HCT116 (cell line): ENCODE measurements around the gene STRIP1. TPM values are rescaled to one million over a fixed set of nuclear protein-coding genes. Genes with fewer than 3 reads are reported as not detected.

Experiments
- ATAC-seq: fragments of 200-7000 bp; cut with Tn5 transposase; 2 replicates; pipeline ENCODE4 v1.9.1; 2020; ENCODE audit warnings: mild to moderate bottlenecking, moderate library complexity
- BruUV-seq: library from RNA; stranded (reverse); fragments of 400-500 nt; replicated peaks from 2 replicates; lab custom pipeline; 2021; lab: Mats Ljungman, UMichigan
- CTCF ChIA-PET: fragments of 300-600 bp; sonication (Branson Sonifier 250); formaldehyde crosslinking; loops from one replicate; lab custom pipeline; 2021; ENCODE audit warnings: antibody characterized with exemption; lab: Charles Lee
- POLR2A ChIA-PET: fragments of 300-600, 350-600 bp; sonication (Branson Sonifier 250); formaldehyde crosslinking; loops from one replicate; lab custom pipeline; 2021; ENCODE audit warnings: antibody characterized with exemption; lab: Charles Lee
- RAD21 ChIA-PET, 2 experiments: fragments of 300-600 bp; sonication (Branson Sonifier 250); formaldehyde crosslinking; loops; one replicate each; lab custom pipeline; 2023; ENCODE audit warnings: low total read pairs in 2 of 2; ENCODE audit not compliant: uncharacterized antibody in 2 of 2, unreplicated experiment in 2 of 2, low non-redundant PET in 1 of 2; lab: Charles Lee
- DNase-seq: peaks from one replicate; pipeline ENCODE4 v3.0.0-alpha.2; 2010; ENCODE audit warnings: low read depth, low spot score
- H2AFZ ChIP-seq: fragments of 200-600 bp; shearing (Covaris generic), sonication (generic); 2 replicates; pipeline ENCODE4 v1.6.1; 2017; ENCODE audit warnings: low read depth, mixed run types, mixed read lengths, antibody characterized with exemption, low read length; ENCODE audit not compliant: poor library complexity, severe bottlenecking
- H3K27ac ChIP-seq: 2 replicates; pipeline ENCODE4 v1.5.1; 2012; ENCODE audit warnings: low read depth, low read length
- H3K27me3 ChIP-seq: fragments of 200-600 bp; sonication (generic); 2 replicates; pipeline ENCODE4 v1.6.1; 2016; ENCODE audit warnings: mixed run types, low read length, mixed read lengths; ENCODE audit not compliant: insufficient read depth
- H3K36me3 ChIP-seq, 2 experiments: fragments of 200-500 bp in 1 of 2; fragments of 200-600 bp in 1 of 2; sonication (Bioruptor generic) in 1 of 2; sonication (generic) in 1 of 2; 2 replicates each; pipeline versions ENCODE4 v1.5.1 to v1.6.1; 2014 to 2016; ENCODE audit warnings: low read length in 2 of 2, inconsistent platforms in 1 of 2, mixed read lengths in 1 of 2, mixed run types in 1 of 2; ENCODE audit not compliant: insufficient read depth in 2 of 2, control insufficient read depth in 1 of 2
- H3K4me1 ChIP-seq, 2 experiments: fragments of 200-600 bp in 1 of 2; sonication (generic) in 1 of 2; 2 replicates each; pipeline versions ENCODE4 v1.5.1 to v1.6.1; 2012 to 2017; ENCODE audit warnings: low read length in 2 of 2, inconsistent platforms in 1 of 2, mild to moderate bottlenecking in 1 of 2, mixed read lengths in 1 of 2, mixed run types in 1 of 2, moderate library complexity in 1 of 2; ENCODE audit not compliant: insufficient read depth in 2 of 2, control insufficient read depth in 1 of 2
- H3K4me2 ChIP-seq: fragments of 200-600 bp; sonication (generic); 2 replicates; pipeline ENCODE4 v1.6.1; 2017; ENCODE audit warnings: mixed run types, low read length, mixed read lengths
- H3K4me3 ChIP-seq, 2 experiments: fragments of 200-600 bp in 1 of 2; sonication (generic) in 1 of 2; replicated peaks in 1 of 2; 2 replicates each; pipeline ENCODE4 v1.5.1; 2011 to 2016; ENCODE audit warnings: low read length in 2 of 2, control low read depth in 1 of 2, low read depth in 1 of 2, mild to moderate bottlenecking in 1 of 2, mixed read lengths in 1 of 2, mixed run types in 1 of 2
- H3K79me2 ChIP-seq: fragments of 200-600 bp; sonication (generic); 2 replicates; pipeline ENCODE4 v1.6.1; 2017; ENCODE audit warnings: mild to moderate bottlenecking, mixed run types, low read length, moderate library complexity, mixed read lengths; ENCODE audit not compliant: insufficient read depth
- H3K9ac ChIP-seq: fragments of 200-600 bp; sonication (generic); 2 replicates; pipeline ENCODE4 v1.6.1; 2016; ENCODE audit warnings: low read length, mixed read lengths
- H3K9me2 ChIP-seq: fragments of 200-600 bp; sonication (generic), shearing (Covaris generic); 2 replicates; pipeline ENCODE4 v1.6.1; 2017; ENCODE audit warnings: mixed run types, mild to moderate bottlenecking, moderate library complexity; ENCODE audit not compliant: insufficient read depth
- H3K9me3 ChIP-seq, 2 experiments: fragments of 200-500 bp in 1 of 2; fragments of 200-600 bp in 1 of 2; sonication (Bioruptor generic) in 1 of 2; sonication (generic) in 1 of 2; 2 replicates each; pipeline ENCODE4 v1.6.1; 2014 to 2017; ENCODE audit warnings: low read length in 2 of 2, mixed read lengths in 2 of 2, inconsistent platforms in 1 of 2, low read depth in 1 of 2, mild to moderate bottlenecking in 1 of 2, mixed run types in 1 of 2, moderate library complexity in 1 of 2; ENCODE audit not compliant: control insufficient read depth in 1 of 2, insufficient read depth in 1 of 2
- H4K20me1 ChIP-seq: fragments of 200-600 bp; sonication (generic), shearing (Covaris generic); 2 replicates; pipeline ENCODE4 v1.6.1; 2017; ENCODE audit warnings: mixed run types, mild to moderate bottlenecking, moderate library complexity; ENCODE audit not compliant: insufficient read depth
- CEBPB ChIP-seq: IDR thresholded peaks from 2 replicates; pipeline ENCODE4 v1.6.1; 2012; ENCODE audit warnings: low read depth
- EZH2phosphoT487 ChIP-seq: fragments of 200-600 bp; IDR thresholded peaks from 2 replicates; pipeline ENCODE4 v1.6.1; 2018; ENCODE audit warnings: antibody characterized with exemption, borderline replicate concordance
- POLR2A ChIP-seq: IDR thresholded peaks from 2 replicates; pipeline ENCODE4 v1.7.0; 2011; ENCODE audit warnings: borderline replicate concordance; ENCODE audit not compliant: insufficient read depth, insufficient read length; ENCODE audit errors: extremely low read depth
- RAD21 ChIP-seq: IDR thresholded peaks from 2 replicates; pipeline ENCODE4 v1.6.1; 2012; ENCODE audit warnings: low read depth, mild to moderate bottlenecking
- SRF ChIP-seq: IDR thresholded peaks from 2 replicates; pipeline ENCODE4 v1.6.1; 2012; ENCODE audit warnings: low read depth
- YY1 ChIP-seq: IDR thresholded peaks from 2 replicates; pipeline ENCODE4 v1.6.1; 2011; ENCODE audit warnings: low read length, low read depth, moderate library complexity, mild to moderate bottlenecking; ENCODE audit not compliant: insufficient replicate concordance; ENCODE audit errors: extremely low read depth
- intact Hi-C: fragments of 100-400 bp; cut with micrococcal nuclease; formaldehyde crosslinking; loops from 2 replicates; pipeline ENCODE4 v1.10.0; 2022
- total RNA-seq: library from RNA; stranded (reverse); gene quantifications from one replicate; pipeline ENCODE4 v1.2.1, GENCODE V29; 2021; ENCODE audit not compliant: unreplicated experiment
- TF ChIP-seq, protein P1 (sequence below): IDR thresholded peaks from 2 replicates; pipeline ENCODE4 v1.6.1; 2011; ENCODE audit warnings: mild to moderate bottlenecking, low read length, moderate library complexity; ENCODE audit not compliant: insufficient replicate concordance; ENCODE audit errors: extremely low read depth
- TF ChIP-seq, protein P2 (sequence below): IDR thresholded peaks from 2 replicates; pipeline ENCODE4 v1.6.1; 2012
- TF ChIP-seq, protein P3 (sequence below), 3 experiments: fragments of 200-600 bp in 1 of 3; sonication (generic) in 1 of 3; IDR thresholded peaks in 2 of 3; conservative IDR thresholded peaks in 1 of 3; 2 replicates each; pipeline ENCODE4 v1.5.1; 2012 to 2017; ENCODE audit warnings: low read depth in 2 of 3, low read length in 2 of 3, antibody characterized with exemption in 1 of 3, borderline replicate concordance in 1 of 3, control low read depth in 1 of 3, mild to moderate bottlenecking in 1 of 3, mixed read lengths in 1 of 3, mixed run types in 1 of 3, moderate library complexity in 1 of 3; ENCODE audit not compliant: insufficient read depth in 1 of 3

STRIP1 gene
- total RNA-seq, 1 experiment from 2014 or later, result 33.5 TPM

- intact Hi-C loops, result no loop called here
- ATAC-seq (no peak), DNase-seq (no peak)
- Histone ChIP-seq H3K27me3 (peaks cover 9% of the 10 kb centered on the region; the same call in 1 of the 2 replicates), H3K79me2 (no peaks in the 10 kb centered on the region), H3K27ac (no peak overlapping the region), H3K4me2 (no peak overlapping the region), H3K9ac (no peak overlapping the region), H3K9me3 (no peaks in the 10 kb centered on the region), H4K20me1 (no peaks in the 10 kb centered on the region), H3K9me2 (no peaks in the 10 kb centered on the region), H3K4me1 (no peaks in the 10 kb centered on the region), H2AFZ (no peak overlapping the region), H3K4me3 (no peak overlapping the region), H3K36me3 (no peaks in the 10 kb centered on the region)
- TF ChIP-seq, protein P1, sequence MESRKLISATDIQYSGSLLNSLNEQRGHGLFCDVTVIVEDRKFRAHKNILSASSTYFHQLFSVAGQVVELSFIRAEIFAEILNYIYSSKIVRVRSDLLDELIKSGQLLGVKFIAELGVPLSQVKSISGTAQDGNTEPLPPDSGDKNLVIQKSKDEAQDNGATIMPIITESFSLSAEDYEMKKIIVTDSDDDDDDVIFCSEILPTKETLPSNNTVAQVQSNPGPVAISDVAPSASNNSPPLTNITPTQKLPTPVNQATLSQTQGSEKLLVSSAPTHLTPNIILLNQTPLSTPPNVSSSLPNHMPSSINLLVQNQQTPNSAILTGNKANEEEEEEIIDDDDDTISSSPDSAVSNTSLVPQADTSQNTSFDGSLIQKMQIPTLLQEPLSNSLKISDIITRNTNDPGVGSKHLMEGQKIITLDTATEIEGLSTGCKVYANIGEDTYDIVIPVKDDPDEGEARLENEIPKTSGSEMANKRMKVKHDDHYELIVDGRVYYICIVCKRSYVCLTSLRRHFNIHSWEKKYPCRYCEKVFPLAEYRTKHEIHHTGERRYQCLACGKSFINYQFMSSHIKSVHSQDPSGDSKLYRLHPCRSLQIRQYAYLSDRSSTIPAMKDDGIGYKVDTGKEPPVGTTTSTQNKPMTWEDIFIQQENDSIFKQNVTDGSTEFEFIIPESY, result no peak
- TF ChIP-seq CEBPB, result no peak
- ChIA-PET CTCF (interaction anchor here (1.1 to 2.0 kb wide), 11 partner anchors 8 to 407 kb away, joined by 3 to 57 read pairs (median 8); partner anchors contain the start of genes ALX3, SLC6A17 and STRIP1), RAD21 (interaction anchor here in 1 of 2 experiments (1.1 to 1.2 kb wide), 2 partner anchors 17 to 371 kb away, joined by 4 to 5 read pairs; no protein-coding TSS in a partner anchor), POLR2A (no interaction called here)
- BruUV-seq, result no TSS peak
These were observed 54.4 kb downstream of the STRIP1 start for GRCh38 chr1:110088739-110089316.

DNA sequence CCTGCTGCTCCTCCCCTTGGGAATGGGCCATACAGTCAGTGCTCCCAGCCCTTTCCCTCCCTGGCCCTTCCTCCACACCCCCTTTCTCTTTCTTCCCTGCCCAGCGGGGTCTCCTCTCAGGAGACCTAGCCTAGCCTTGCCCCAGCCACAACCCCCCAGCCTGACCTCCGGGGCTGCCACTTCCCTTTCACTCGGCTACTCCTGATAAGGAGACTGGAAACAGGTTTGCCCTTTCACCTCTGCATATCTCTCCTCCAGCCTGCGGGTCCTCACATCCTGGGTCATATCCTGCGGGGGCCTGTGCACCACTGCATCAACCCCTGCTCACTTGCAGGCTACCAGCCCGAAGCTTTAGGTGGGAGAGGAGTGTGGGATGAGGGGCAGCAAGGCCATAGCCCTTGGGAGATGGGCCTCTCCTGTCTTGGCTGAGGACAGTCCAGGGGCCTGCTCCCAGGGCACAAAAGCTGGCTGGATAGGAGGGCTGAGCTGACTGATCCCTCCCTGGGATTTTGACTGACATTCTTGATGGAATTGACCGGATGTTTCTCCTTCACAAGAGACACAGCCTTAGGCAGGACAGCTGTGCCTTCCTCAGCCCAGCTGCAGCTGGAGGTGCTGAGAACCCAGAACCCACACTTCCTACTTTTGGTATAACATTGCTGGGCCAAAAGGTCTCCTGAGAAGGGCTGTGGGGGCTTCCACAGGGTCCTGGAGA is 55.3 kb downstream of the STRIP1 start:
- TF ChIP-seq RAD21 (no peak), SRF (no peak), YY1 (no peak), EZH2phosphoT487 (no peak), POLR2A (no peak)
- TF ChIP-seq, protein P2, sequence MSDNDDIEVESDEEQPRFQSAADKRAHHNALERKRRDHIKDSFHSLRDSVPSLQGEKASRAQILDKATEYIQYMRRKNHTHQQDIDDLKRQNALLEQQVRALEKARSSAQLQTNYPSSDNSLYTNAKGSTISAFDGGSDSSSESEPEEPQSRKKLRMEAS, result no peak
- TF ChIP-seq, protein P3, sequence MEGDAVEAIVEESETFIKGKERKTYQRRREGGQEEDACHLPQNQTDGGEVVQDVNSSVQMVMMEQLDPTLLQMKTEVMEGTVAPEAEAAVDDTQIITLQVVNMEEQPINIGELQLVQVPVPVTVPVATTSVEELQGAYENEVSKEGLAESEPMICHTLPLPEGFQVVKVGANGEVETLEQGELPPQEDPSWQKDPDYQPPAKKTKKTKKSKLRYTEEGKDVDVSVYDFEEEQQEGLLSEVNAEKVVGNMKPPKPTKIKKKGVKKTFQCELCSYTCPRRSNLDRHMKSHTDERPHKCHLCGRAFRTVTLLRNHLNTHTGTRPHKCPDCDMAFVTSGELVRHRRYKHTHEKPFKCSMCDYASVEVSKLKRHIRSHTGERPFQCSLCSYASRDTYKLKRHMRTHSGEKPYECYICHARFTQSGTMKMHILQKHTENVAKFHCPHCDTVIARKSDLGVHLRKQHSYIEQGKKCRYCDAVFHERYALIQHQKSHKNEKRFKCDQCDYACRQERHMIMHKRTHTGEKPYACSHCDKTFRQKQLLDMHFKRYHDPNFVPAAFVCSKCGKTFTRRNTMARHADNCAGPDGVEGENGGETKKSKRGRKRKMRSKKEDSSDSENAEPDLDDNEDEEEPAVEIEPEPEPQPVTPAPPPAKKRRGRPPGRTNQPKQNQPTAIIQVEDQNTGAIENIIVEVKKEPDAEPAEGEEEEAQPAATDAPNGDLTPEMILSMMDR (IDR thresholded peaks at IDR 0.05 in 2 of 3, conservative IDR thresholded peaks at IDR 0.05 in 1 of 3; ENCODE audit: borderline replicate concordance in 1 of 3, insufficient read depth in 1 of 3, low read depth in 2 of 3, low read length in 2 of 3), result no peak
- Histone ChIP-seq H3K36me3 (no peaks in the 10 kb centered on the region), H3K4me1 (no peaks in the 10 kb centered on the region), H3K79me2 (no peaks in the 10 kb centered on the region), H3K9me2 (no peaks in the 10 kb centered on the region), H3K9me3 (no peaks in the 10 kb centered on the region), H2AFZ (no peak overlapping the region), H4K20me1 (no peaks in the 10 kb centered on the region), H3K27me3 (peaks cover 9% of the 10 kb centered on the region; the same call in 1 of the 2 replicates), H3K9ac (no peak overlapping the region), H3K27ac (no peak overlapping the region), H3K4me3 (no peak overlapping the region), H3K4me2 (no peak overlapping the region)
- RAD21 ChIA-PET, result no interaction called here
- DNase-seq (no peak), ATAC-seq (no peak)
- CTCF ChIA-PET, result interaction anchor here (2.2 to 2.6 kb wide), 2 partner anchors 11 to 16 kb away, joined by 4 to 12 read pairs; no protein-coding TSS in a partner anchor
- no TSS peak for BruUV-seq
- intact Hi-C loops, result no loop called here
- POLR2A ChIA-PET, result no interaction called here
